Measurements from ENCODE around the gene OR2V2. TPM values are rescaled to one million over a fixed set of nuclear protein-coding genes. Genes with fewer than 3 reads are reported as not detected.

Gene OR2V2
- total RNA-seq, 4 donors from 2014 or later, result not detected

DNA sequence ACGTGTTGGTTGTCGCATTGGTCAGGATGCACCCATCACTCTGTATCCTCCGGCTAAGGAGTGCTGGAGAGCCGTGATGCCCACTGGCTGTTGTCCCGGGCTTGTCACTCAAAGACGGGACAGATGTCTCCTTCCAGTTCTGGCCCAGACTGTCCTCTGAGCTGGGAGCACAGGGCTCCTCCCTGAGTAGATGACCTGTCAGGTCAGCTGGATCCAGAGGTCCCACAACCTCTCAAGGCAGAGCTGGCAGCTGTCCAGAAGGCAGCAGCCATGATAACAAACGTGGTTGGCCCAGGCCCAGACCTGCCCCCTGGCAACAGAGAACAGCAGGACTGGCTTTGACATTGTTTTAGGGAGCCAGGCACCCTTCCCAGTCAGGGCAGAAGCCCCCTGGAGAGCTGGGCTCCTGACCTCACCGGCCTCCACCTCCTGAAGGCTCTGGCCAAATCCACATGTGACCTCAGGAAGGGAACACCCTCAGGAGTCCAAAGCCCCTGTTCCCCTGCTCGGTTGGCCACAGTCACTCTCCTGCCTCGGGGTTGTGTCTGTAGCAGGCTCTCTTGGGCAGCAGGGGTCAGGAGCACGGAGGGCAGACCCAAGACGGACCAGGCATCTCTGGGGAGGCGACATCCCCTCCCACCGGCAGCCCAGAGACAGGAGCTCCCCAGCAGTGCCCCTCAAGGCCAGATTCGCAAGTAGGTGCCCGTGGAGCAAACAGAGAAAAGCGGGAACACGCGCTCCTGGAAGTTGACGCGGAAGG is 47.3 kb downstream of the OR2V2 start:
- TF ChIP-seq POLR2A (IDR thresholded peaks at IDR 0.05), result no peak
- TF ChIP-seq CTCF (IDR thresholded peaks at IDR 0.05), result no peak
- Histone ChIP-seq H3K27me3 (no peaks in the 10 kb centered on the region), H3K4me1 (no peaks in the 10 kb centered on the region), H3K9me3 (no peaks in the 10 kb centered on the region), H3K4me3 (no peak overlapping the region), H3K36me3 (no peaks in the 10 kb centered on the region), H3K27ac (no peak overlapping the region)
- DNase-seq, result no peak
- intact Hi-C loops (cut with DNase I; ENCODE audit: low total_unique reads), result no loop called here

GRCh38 chr5:181195249-181195761 is 47.9 kb downstream of the OR2V2 start:
- no peak for DNase-seq
- Histone ChIP-seq H3K4me3 (no peak overlapping the region), H3K36me3 (no peaks in the 10 kb centered on the region), H3K27ac (no peak overlapping the region), H3K27me3 (no peaks in the 10 kb centered on the region), H3K9me3 (no peaks in the 10 kb centered on the region), H3K4me1 (no peaks in the 10 kb centered on the region)
- intact Hi-C loops (cut with DNase I; ENCODE audit: low total_unique reads), result no loop called here
- TF ChIP-seq POLR2A (IDR thresholded peaks at IDR 0.05), result no peak
- no peak for TF ChIP-seq CTCF (IDR thresholded peaks at IDR 0.05)

GRCh38 chr5:181197326-181197951 is 50.1 kb downstream of the OR2V2 start:
- no peak for DNase-seq
- intact Hi-C loops (cut with DNase I; ENCODE audit: low total_unique reads), result no loop called here
- Histone ChIP-seq H3K9me3 (no peaks in the 10 kb centered on the region), H3K27ac (no peak overlapping the region), H3K27me3 (no peaks in the 10 kb centered on the region), H3K4me3 (no peak overlapping the region), H3K4me1 (no peaks in the 10 kb centered on the region), H3K36me3 (no peaks in the 10 kb centered on the region)
- no peak for TF ChIP-seq POLR2A (IDR thresholded peaks at IDR 0.05)
- TF ChIP-seq CTCF (IDR thresholded peaks at IDR 0.05), result no peak

GRCh38 chr5:181198106-181198685 is 50.8 kb downstream of the OR2V2 start:
- Histone ChIP-seq H3K27ac (no peak overlapping the region), H3K4me3 (no peak overlapping the region), H3K4me1 (no peaks in the 10 kb centered on the region), H3K27me3 (no peaks in the 10 kb centered on the region), H3K9me3 (no peaks in the 10 kb centered on the region), H3K36me3 (no peaks in the 10 kb centered on the region)
- TF ChIP-seq POLR2A (IDR thresholded peaks at IDR 0.05) (no peak), CTCF (IDR thresholded peaks at IDR 0.05) (no peak)
- intact Hi-C loops (cut with DNase I; ENCODE audit: low total_unique reads), result no loop called here
- DNase-seq, result no peak

Measured in uterus (tissue), 4 donors.